CD14-positive monocyte (primary cell): ENCODE measurements around the gene CCDC174. TPM values are rescaled to one million over a fixed set of nuclear protein-coding genes. Genes with fewer than 3 reads are reported as not detected.
A peak's percentile ranks its signal among the peaks of the same experiment; 100 is the strongest.

Experiments used
- DNase-seq, 3 donors: peaks; one replicate each; pipeline ENCODE4 v3.0.0-alpha.2; 2011 to 2022
- H2AFZ ChIP-seq: 2 replicates; pipeline ENCODE4 v1.6.0; 2012; ENCODE audit warnings: mild to moderate bottlenecking, low read depth, low read length, inconsistent platforms; ENCODE audit not compliant: insufficient read depth, poor library complexity, severe bottlenecking
- H3K27ac ChIP-seq, 2 donors: 1 replicate in 1 of 2; 2 replicates in 1 of 2; pipeline ENCODE4 v1.5.1; 2012 to 2013; ENCODE audit warnings: low read length in 2 of 2, control low read depth in 1 of 2, inconsistent platforms in 1 of 2, low read depth in 1 of 2, mild to moderate bottlenecking in 1 of 2
- H3K27me3 ChIP-seq, 2 donors: one replicate each; pipeline versions ENCODE4 v1.6.0 to v1.6.1; 2011 to 2013; ENCODE audit warnings: low read length in 2 of 2; ENCODE audit not compliant: control insufficient read depth in 2 of 2, insufficient read depth in 2 of 2
- H3K36me3 ChIP-seq, 2 donors: replicated peaks in 1 of 2; 1 replicate in 1 of 2; 2 replicates in 1 of 2; pipeline versions ENCODE4 v1.5.1 to v1.6.1; 2012 to 2013; ENCODE audit warnings: low read length in 2 of 2, control low read depth in 1 of 2, inconsistent platforms in 1 of 2, mild to moderate bottlenecking in 1 of 2; ENCODE audit not compliant: insufficient read depth in 2 of 2, control insufficient read depth in 1 of 2
- H3K4me1 ChIP-seq, 2 donors: 1 replicate in 1 of 2; 2 replicates in 1 of 2; pipeline versions ENCODE4 v1.5.1 to v1.6.1; 2012 to 2013; ENCODE audit warnings: low read length in 2 of 2, control low read depth in 1 of 2, inconsistent platforms in 1 of 2, mild to moderate bottlenecking in 1 of 2, moderate library complexity in 1 of 2; ENCODE audit not compliant: insufficient read depth in 2 of 2, control insufficient read depth in 1 of 2
- H3K4me2 ChIP-seq: replicated peaks from 2 replicates; pipeline ENCODE3; 2012; ENCODE audit warnings: low read length, moderate library complexity, mild to moderate bottlenecking; ENCODE audit not compliant: poor library complexity, severe bottlenecking; ENCODE audit errors: extremely low read depth
- H3K4me3 ChIP-seq, 3 experiments: fragments of 200-600 bp in 1 of 3; sonication (generic) in 1 of 3; replicated peaks in 1 of 3; 1 replicate in 2 of 3; 2 replicates in 1 of 3; pipeline ENCODE4 v1.5.1; 2011 to 2013; ENCODE audit warnings: low read length in 3 of 3, mild to moderate bottlenecking in 3 of 3, control low read depth in 2 of 3, low read depth in 2 of 3, inconsistent platforms in 1 of 3, moderate library complexity in 1 of 3
- H3K79me2 ChIP-seq: 2 replicates; pipeline ENCODE4 v1.6.0; 2012; ENCODE audit warnings: mild to moderate bottlenecking, control low read depth, inconsistent platforms, low read length, moderate library complexity; ENCODE audit not compliant: insufficient read depth
- H3K9ac ChIP-seq: 2 replicates; pipeline ENCODE4 v1.6.0; 2017; ENCODE audit warnings: low read length, mild to moderate bottlenecking; ENCODE audit not compliant: insufficient read depth, poor library complexity, severe bottlenecking
- H3K9me3 ChIP-seq, 2 donors: replicated peaks in 1 of 2; 1 replicate in 1 of 2; 2 replicates in 1 of 2; pipeline versions ENCODE4 v1.5.1 to v1.6.1; 2012 to 2013; ENCODE audit warnings: low read length in 2 of 2, control low read depth in 1 of 2; ENCODE audit not compliant: control insufficient read depth in 1 of 2, insufficient read depth in 1 of 2
- H4K20me1 ChIP-seq: 2 replicates; pipeline ENCODE4 v1.6.0; 2012; ENCODE audit warnings: mild to moderate bottlenecking, low read length, control low read depth, moderate library complexity; ENCODE audit not compliant: insufficient read depth
- H3K27ac Mint-ChIP-seq, 7 donors: one replicate each; pipeline ENCODE4 v1.8.0; 2020; ENCODE audit warnings: mild to moderate bottlenecking in 7 of 7, mixed read lengths in 7 of 7, moderate library complexity in 6 of 7, inconsistent platforms in 2 of 7
- H3K27me3 Mint-ChIP-seq, 3 donors: one replicate each; pipeline ENCODE4 v1.8.0; 2021 to 2022; ENCODE audit warnings: low read depth in 3 of 3, mild to moderate bottlenecking in 3 of 3, mixed read lengths in 3 of 3, moderate library complexity in 3 of 3, inconsistent platforms in 1 of 3
- H3K36me3 Mint-ChIP-seq, 2 donors: one replicate each; pipeline ENCODE4 v1.8.0; 2020; ENCODE audit warnings: mixed read lengths in 2 of 2, inconsistent platforms in 1 of 2, mild to moderate bottlenecking in 1 of 2
- H3K4me1 Mint-ChIP-seq: one replicate; pipeline ENCODE4 v1.8.0; 2020; ENCODE audit warnings: mild to moderate bottlenecking, mixed read lengths
- H3K4me3 Mint-ChIP-seq, 2 donors: one replicate each; pipeline ENCODE4 v1.8.0; 2020; ENCODE audit warnings: mild to moderate bottlenecking in 2 of 2, mixed read lengths in 2 of 2, moderate library complexity in 1 of 2
- H3K9me3 Mint-ChIP-seq, 7 donors: one replicate each; pipeline ENCODE4 v1.8.0; 2020 to 2022; ENCODE audit warnings: mixed read lengths in 7 of 7, mild to moderate bottlenecking in 6 of 7, moderate library complexity in 6 of 7, inconsistent platforms in 2 of 7
- WGBS: methylation state at CpG from one replicate; pipeline ENCODE4 v1.1.5; 2013; ENCODE audit warnings: missing lambda C conversion rate; ENCODE audit not compliant: insufficient coverage; 5-methylcytosine and 5-hydroxymethylcytosine counted together
- intact Hi-C, 2 donors: fragments of 100-400 bp; cut with micrococcal nuclease; formaldehyde crosslinking; loops; one replicate each; pipeline versions ENCODE4 v1.15.0 to v1.15.1; 2023
- polyA plus RNA-seq, 3 donors: library from polyadenylated mRNA; depleted of rRNA in 1 of 3; unstranded in 2 of 3; stranded (reverse) in 1 of 3; fragments of 300-500 nt in 2 of 3; fragments of >200 nt in 1 of 3; fragmentation: Illumina TruSeq in 2 of 3; gene quantifications; 1 replicate in 2 of 3; 2 replicates in 1 of 3; pipeline ENCODE4 v1.2.3, GENCODE V29; 2012 to 2021
- TF ChIP-seq, protein P1 (sequence below): fragments of 200-600 bp; IDR thresholded peaks from one replicate; pipeline ENCODE4 v1.8.0; 2022; ENCODE audit warnings: antibody characterized with exemption, mild to moderate bottlenecking

Gene CCDC174
- polyA plus RNA-seq, 3 donors: 6.2 to 7.9 (median 7.4) TPM

DNA sequence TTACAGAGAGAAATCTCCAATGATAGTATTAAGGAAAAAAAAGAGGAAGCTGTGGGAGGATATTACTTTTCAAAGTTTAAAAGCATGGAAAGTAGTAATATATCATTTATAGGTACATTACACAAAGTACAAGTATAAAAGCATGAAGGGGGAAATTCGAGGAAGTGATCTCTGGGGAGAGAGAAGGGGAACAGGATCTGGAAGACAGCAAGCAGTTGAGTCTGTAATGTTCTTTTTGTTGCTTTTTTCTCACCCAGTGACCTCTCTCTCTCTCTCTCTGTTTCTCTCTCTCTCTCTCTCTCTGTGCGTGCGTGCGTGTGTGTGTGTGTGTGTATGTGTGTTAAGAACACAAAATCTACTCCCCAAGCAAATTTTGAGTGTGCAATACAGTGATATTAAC is 33.6 kb downstream of the CCDC174 start:
- Histone ChIP-seq H4K20me1 (no peaks in the 10 kb centered on the region), H3K9me3 (no peaks in the 10 kb centered on the region), H3K4me2 (no peak overlapping the region), H3K79me2 (no peaks in the 10 kb centered on the region), H3K27ac (no peak overlapping the region), H3K27me3 (no peaks in the 10 kb centered on the region), H3K4me1 (peaks cover 22 to 26% of the 10 kb centered on the region in 2 donors), H3K36me3 (no peaks in the 10 kb centered on the region), H3K9ac (no peak overlapping the region), H2AFZ (no peak overlapping the region), H3K4me3 (no peak overlapping the region)
- intact Hi-C loops: no loop called here
- Mint-ChIP-seq H3K27me3 (peaks cover 0 to 10% (median 1%) of the 10 kb centered on the region in 3 donors), H3K27ac (peak overlapping the region in 1 of 7 donors; percentile 4), H3K4me3 (no peak overlapping the region), H3K4me1 (peaks cover 36% of the 10 kb centered on the region), H3K9me3 (peaks cover 0 to 4% (median 1%) of the 10 kb centered on the region in 7 donors), H3K36me3 (no peaks in the 10 kb centered on the region)
- TF ChIP-seq, protein P1, sequence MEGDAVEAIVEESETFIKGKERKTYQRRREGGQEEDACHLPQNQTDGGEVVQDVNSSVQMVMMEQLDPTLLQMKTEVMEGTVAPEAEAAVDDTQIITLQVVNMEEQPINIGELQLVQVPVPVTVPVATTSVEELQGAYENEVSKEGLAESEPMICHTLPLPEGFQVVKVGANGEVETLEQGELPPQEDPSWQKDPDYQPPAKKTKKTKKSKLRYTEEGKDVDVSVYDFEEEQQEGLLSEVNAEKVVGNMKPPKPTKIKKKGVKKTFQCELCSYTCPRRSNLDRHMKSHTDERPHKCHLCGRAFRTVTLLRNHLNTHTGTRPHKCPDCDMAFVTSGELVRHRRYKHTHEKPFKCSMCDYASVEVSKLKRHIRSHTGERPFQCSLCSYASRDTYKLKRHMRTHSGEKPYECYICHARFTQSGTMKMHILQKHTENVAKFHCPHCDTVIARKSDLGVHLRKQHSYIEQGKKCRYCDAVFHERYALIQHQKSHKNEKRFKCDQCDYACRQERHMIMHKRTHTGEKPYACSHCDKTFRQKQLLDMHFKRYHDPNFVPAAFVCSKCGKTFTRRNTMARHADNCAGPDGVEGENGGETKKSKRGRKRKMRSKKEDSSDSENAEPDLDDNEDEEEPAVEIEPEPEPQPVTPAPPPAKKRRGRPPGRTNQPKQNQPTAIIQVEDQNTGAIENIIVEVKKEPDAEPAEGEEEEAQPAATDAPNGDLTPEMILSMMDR: no peak
- WGBS: no CpG with 5 or more reads among the region's 4 CpGs
- DNase-seq: no peak

DNA sequence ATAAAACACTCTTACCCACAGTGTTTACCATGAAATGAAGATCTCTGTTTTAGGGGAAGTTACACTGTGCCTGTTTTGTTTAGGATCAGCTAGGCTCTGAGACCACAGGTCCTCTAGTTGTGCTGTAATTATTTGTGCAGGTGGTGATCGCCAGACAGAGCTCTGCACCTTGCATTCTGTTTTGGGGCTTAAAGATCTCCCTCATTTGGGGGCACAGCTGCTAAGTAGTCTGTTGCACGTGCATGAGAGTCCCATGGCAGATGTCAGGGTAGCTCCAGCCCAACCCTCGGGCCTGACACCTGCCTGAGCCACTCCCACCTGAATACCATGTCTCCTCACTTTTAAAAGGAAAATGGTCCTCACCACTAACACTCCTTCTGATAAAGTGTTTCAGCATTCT is 35.8 kb downstream of the CCDC174 start:
- TF ChIP-seq, protein P1: no peak
- 67% methylated on average over 2 of the region's 3 CpGs for WGBS
- Mint-ChIP-seq H3K27ac (peak overlapping the region in 1 of 7 donors; percentile 52), H3K4me1 (peaks cover 55% of the 10 kb centered on the region), H3K9me3 (peaks cover 0 to 3% (median 0%) of the 10 kb centered on the region in 7 donors), H3K4me3 (no peak overlapping the region), H3K27me3 (peaks cover 0 to 9% (median 0%) of the 10 kb centered on the region in 3 donors), H3K36me3 (no peaks in the 10 kb centered on the region)
- DNase-seq: no peak
- no peaks in the 10 kb centered on the region for H3K36me3 ChIP-seq
- H2AFZ ChIP-seq: no peak overlapping the region
- H4K20me1 ChIP-seq: no peaks in the 10 kb centered on the region
- no peaks in the 10 kb centered on the region for H3K79me2 ChIP-seq
- H3K9ac ChIP-seq: no peak overlapping the region
- no peaks in the 10 kb centered on the region for H3K9me3 ChIP-seq
- no peaks in the 10 kb centered on the region for H3K27me3 ChIP-seq
- no peak overlapping the region for H3K4me2 ChIP-seq
- H3K4me1 ChIP-seq: peaks cover 35 to 39% of the 10 kb centered on the region in 2 donors
- no peak overlapping the region for H3K27ac ChIP-seq
- H3K4me3 ChIP-seq: no peak overlapping the region
- intact Hi-C loops: no loop called here
